Loucy (cell line): ENCODE results near the gene FSIP1.

Source experiments
- EZH2phosphoT487 ChIP-seq: fragments of 200-600 bp; IDR thresholded peaks from 2 replicates; pipeline ENCODE4 v1.6.1; 2018; ENCODE audit warnings: antibody characterized with exemption, mild to moderate bottlenecking, moderate library complexity, borderline replicate concordance
- TF ChIP-seq, protein P1 (sequence below): fragments of 200-600 bp; sonication (generic); conservative IDR thresholded peaks from 2 replicates; pipeline ENCODE4 v1.5.1; 2014; ENCODE audit warnings: mild to moderate bottlenecking, antibody characterized with exemption, low read length

DNA sequence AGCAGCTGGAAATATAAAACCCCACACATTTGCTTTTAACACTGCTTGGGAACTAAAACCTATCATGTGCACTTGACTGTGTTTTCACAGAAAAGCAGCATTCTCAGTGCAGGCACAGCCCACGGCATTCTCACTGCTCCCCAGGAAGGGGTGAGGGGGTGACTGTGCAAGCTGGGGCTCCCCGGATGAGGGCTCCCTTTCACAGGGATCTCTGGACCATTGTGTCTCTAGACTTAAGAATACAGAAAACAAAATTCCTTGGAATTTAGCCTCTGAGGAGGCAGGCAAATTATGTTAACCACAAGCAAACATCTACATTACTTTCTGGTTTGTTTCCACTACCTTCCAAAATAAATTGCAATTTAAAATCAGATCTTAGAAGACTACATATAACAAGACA lies 100.3 kb downstream of the FSIP1 start:
- TF ChIP-seq EZH2phosphoT487, result no peak
- TF ChIP-seq, protein P1, sequence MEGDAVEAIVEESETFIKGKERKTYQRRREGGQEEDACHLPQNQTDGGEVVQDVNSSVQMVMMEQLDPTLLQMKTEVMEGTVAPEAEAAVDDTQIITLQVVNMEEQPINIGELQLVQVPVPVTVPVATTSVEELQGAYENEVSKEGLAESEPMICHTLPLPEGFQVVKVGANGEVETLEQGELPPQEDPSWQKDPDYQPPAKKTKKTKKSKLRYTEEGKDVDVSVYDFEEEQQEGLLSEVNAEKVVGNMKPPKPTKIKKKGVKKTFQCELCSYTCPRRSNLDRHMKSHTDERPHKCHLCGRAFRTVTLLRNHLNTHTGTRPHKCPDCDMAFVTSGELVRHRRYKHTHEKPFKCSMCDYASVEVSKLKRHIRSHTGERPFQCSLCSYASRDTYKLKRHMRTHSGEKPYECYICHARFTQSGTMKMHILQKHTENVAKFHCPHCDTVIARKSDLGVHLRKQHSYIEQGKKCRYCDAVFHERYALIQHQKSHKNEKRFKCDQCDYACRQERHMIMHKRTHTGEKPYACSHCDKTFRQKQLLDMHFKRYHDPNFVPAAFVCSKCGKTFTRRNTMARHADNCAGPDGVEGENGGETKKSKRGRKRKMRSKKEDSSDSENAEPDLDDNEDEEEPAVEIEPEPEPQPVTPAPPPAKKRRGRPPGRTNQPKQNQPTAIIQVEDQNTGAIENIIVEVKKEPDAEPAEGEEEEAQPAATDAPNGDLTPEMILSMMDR, result no peak
